Activated T-helper 1 cell treated with anti-CD3 and anti-CD28 coated beads, Interleukin-12 subunit alpha, Interleukin-12 subunit beta, Interleukin-2, Interleukin-4 antibody, amounts not matched to agents 30 ng/mL and 10 ng/mL and 1 ng/mL, durations not matched to agents 14 hours and 24 hours and 36 hours (primary cell): ENCODE measurements around the gene OIT3. TPM values are rescaled to one million over a fixed set of nuclear protein-coding genes. Genes with fewer than 3 reads are reported as not detected.

ENCODE experiments used
- DNase-seq: peaks from one replicate; pipeline ENCODE4 v3.0.0; 2021; ENCODE audit warnings: low spot score
- H3K27ac Mint-ChIP-seq: one replicate; pipeline ENCODE4 v1.8.0; 2021; ENCODE audit warnings: mild to moderate bottlenecking, mixed read lengths
- H3K27me3 Mint-ChIP-seq: one replicate; pipeline ENCODE4 v1.8.0; 2022; ENCODE audit warnings: mild to moderate bottlenecking, moderate library complexity, mixed read lengths; ENCODE audit not compliant: insufficient read depth
- H3K36me3 Mint-ChIP-seq: one replicate; pipeline ENCODE4 v1.8.0; 2021; ENCODE audit warnings: low read depth, mixed read lengths
- H3K4me1 Mint-ChIP-seq: one replicate; pipeline ENCODE4 v1.8.0; 2021; ENCODE audit warnings: low read depth, mixed read lengths
- H3K4me3 Mint-ChIP-seq: one replicate; pipeline ENCODE4 v1.8.0; 2021; ENCODE audit warnings: mild to moderate bottlenecking, moderate library complexity, mixed read lengths
- H3K9me3 Mint-ChIP-seq: one replicate; pipeline ENCODE4 v1.8.0; 2021; ENCODE audit warnings: mixed read lengths
- intact Hi-C: fragments of 100-400 bp; cut with micrococcal nuclease; formaldehyde crosslinking; loops from one replicate; pipeline ENCODE4 v1.15.1; 2024
- total RNA-seq: library from RNA; stranded (reverse); gene quantifications from 2 replicates; pipeline ENCODE4 v1.2.3, GENCODE V29; 2022

Gene OIT3
- total RNA-seq, 1 donor from 2014 or later, result not detected

DNA sequence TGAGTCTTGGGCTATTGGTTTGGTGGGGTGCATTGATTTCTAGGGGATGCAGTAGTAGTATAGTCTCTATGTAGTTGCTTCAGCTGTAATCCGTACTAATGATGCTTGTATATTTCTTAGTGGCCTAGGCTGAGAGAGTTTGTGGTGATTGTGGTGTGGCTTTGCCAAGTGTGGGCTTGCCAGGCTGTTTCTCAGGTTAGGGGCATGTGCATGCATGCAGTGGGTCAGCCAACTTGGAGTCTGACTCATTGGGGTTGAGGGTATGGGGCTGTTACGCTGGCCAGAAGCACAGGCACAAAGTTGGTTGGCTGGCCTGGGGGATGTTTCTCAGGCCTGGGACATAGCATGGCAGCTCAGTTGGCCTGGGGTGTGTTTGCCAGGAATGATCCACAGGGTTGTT lies 86.8 kb downstream of the OIT3 start:
- peaks cover 4% of the 10 kb centered on the region for H3K27me3 Mint-ChIP-seq
- H3K9me3 Mint-ChIP-seq, result peaks cover 42% of the 10 kb centered on the region
- DNase-seq, result no peak
- intact Hi-C loops, result no loop called here
- H3K36me3 Mint-ChIP-seq, result no peaks in the 10 kb centered on the region
- no peak overlapping the region for H3K4me3 Mint-ChIP-seq
- H3K27ac Mint-ChIP-seq, result no peak overlapping the region
- H3K4me1 Mint-ChIP-seq, result no peaks in the 10 kb centered on the region

DNA sequence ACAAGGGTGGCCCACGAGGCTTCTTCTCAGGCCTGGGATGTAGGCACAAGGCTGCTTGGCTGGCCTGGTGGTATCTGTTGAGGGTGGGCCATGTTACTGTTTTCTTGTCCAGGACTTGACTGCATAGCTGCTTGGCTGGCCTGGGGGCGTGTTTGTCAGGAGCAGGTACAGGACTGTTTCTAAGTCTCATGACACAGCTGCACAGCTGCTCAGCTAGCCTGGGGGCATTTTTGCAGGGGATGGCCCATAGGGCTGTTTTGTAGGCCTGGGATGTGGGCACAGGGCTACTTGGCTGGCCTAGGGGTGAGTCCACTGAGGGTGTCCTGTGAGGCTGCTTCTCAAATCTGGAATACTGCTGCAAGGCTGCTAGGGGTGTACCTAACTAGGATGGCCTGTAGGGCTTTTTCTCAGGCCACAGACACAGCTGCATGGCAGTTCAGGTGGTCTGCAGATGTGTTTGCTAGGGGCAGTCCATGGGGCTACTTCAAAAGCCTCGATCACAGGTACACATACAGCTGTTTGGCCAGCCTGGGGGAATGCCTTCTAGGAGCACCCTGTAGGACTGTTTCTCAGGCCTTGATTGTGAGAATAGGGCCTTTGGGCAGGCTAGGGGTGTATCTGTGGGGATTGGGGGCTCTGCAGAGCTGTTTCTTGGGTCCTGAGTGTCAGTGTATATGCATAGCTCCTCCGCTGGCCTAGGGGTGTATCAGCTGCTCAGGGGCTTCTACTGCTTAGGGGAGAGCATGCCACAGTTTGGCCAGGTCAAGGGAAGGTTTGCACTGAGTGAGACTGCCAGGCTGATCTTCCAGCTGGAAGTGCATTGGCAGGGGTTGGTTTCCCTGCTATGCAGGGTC lies 87.7 kb downstream of the OIT3 start:
- Mint-ChIP-seq H3K27ac (no peak overlapping the region), H3K27me3 (peaks cover 2% of the 10 kb centered on the region), H3K9me3 (peaks cover 37% of the 10 kb centered on the region), H3K4me3 (no peak overlapping the region), H3K4me1 (no peaks in the 10 kb centered on the region), H3K36me3 (no peaks in the 10 kb centered on the region)
- DNase-seq, result no peak
- intact Hi-C loops, result no loop called here

DNA sequence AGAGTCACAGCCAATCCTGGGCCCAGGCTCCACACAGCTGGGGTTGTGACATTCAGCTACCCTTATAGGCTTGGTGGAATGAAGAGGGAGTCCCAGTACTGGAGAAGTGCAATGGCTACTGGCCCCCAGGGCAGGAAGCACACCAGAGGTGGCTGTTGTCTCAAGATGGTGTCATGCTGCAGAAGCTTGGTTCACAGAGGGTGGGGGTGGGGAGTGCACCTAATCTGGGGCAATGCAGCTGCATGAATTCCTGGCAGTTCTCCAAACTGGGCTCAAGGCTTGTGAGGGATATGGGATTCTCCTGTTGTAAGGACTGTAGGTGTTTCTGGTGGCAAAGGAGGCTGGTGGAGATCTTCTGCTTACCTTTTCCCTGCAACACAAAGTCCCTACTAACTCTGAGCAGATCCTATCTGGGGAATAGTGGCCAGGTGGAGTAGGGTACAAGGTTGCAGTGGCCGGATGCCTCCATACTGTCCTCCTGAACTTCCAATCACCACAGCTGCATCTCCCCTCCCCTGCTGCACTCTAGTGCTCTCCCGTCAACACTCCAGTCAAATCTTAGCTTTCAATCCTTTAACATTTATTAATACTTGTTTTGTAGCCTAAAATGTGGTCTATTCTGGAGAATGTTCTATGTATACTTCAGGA lies 88.5 kb downstream of the OIT3 start:
- Mint-ChIP-seq H3K27ac (no peak overlapping the region), H3K4me1 (no peaks in the 10 kb centered on the region), H3K9me3 (peaks cover 34% of the 10 kb centered on the region), H3K36me3 (no peaks in the 10 kb centered on the region), H3K27me3 (peaks cover 2% of the 10 kb centered on the region), H3K4me3 (no peak overlapping the region)
- intact Hi-C loops, result no loop called here
- no peak for DNase-seq

Other genes with a start within 250 kb of the OIT3 start
- 12.6 and 17.5 TPM in 2 replicates for gene MCU, start 201.6 kb upstream of the OIT3 start, total RNA-seq
- not detected in 2 replicates for gene PLA2G12B, start 61.1 kb downstream of the OIT3 start, total RNA-seq
- 52.8 and 54.5 TPM in 2 replicates for gene P4HA1, start 203.1 kb downstream of the OIT3 start, total RNA-seq
- 0.81 and 0.83 TPM in 2 replicates for gene NUDT13, start 216.7 kb downstream of the OIT3 start, total RNA-seq